Measurements from ENCODE around the gene MMP17. TPM values are rescaled to one million over a fixed set of nuclear protein-coding genes. Genes with fewer than 3 reads are reported as not detected.

MMP17 gene
- total RNA-seq, 2 donors from 2014 or later: 0.76 to 1.6 TPM

Other genes with a start within 250 kb of the MMP17 start
- gene SFSWAP, start 117.3 kb upstream of the MMP17 start, total RNA-seq: 10 to 100 TPM; 34.2 to 41.1 TPM
- gene ULK1, start 66.2 kb downstream of the MMP17 start, total RNA-seq: 10 to 100 TPM; 18.0 to 29.8 TPM
- gene PUS1, start 100.9 kb downstream of the MMP17 start, total RNA-seq: 10 to 100 TPM; 19.7 to 31.8 TPM
- 10 to 100 TPM; 28.2 to 38.2 TPM for gene EP400, start 121.5 kb downstream of the MMP17 start, total RNA-seq